ENCODE measurements around the gene CDT1. TPM values are rescaled to one million over a fixed set of nuclear protein-coding genes. Genes with fewer than 3 reads are reported as not detected.

The CDT1 gene
- total RNA-seq, 1 experiment from 2014 or later = 74.1 TPM

DNA sequence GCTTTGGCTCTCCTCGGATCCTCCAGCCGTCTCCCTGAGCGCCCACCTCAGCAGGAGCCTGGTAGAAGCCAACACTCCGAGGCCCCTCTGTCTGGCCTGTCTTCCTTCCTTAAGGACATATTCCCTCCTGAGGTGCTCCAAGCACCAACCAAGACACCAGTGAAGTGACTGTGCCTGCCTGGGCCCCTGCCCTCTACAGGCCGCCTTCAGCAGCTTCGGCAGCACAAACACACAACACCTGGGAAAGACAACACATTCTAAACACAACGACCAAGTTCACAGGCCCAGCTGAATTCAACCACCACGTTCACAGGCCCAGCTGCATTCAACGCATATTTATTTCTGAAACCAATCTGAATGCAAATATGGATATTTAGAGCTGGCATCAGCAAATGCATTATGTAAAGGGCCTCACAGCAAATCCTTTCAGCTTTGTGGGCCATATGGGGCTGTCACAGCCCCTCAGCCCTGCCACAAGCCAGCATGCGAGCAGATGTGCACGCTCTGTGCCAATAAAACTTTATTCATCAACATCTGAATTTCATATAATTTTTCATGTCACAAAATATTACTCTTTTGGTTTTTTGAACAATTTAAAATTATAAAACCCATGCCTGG is 40.9 kb downstream of the CDT1 start:
- Histone ChIP-seq H2BK12ac (ENCODE audit: insufficient read length, low read depth, low read length) (no peak overlapping the region), H3K4ac (ENCODE audit: low read depth, low read length) (no peak overlapping the region), H2AFZ (ENCODE audit: low read length) (no peak overlapping the region), H2BK20ac (ENCODE audit: low read depth, low read length, poor library complexity, severe bottlenecking) (no peak overlapping the region), H3T11ph (ENCODE audit: low read length) (no peak overlapping the region), H3K79me2 (ENCODE audit: insufficient read depth, low read length) (no peaks in the 10 kb centered on the region), H3K27me3 (ENCODE audit: insufficient read depth, low read length) (no peaks in the 10 kb centered on the region), H3K56ac (ENCODE audit: insufficient read length, low read depth, low read length) (no peak overlapping the region), H3K23me2 (ENCODE audit: insufficient read length, low read depth, low read length, poor library complexity, severe bottlenecking) (no peaks in the 10 kb centered on the region), H4K20me1 (ENCODE audit: control insufficient read depth, insufficient read depth, insufficient read length) (no peaks in the 10 kb centered on the region), H3K9me3 (ENCODE audit: control insufficient read depth, low read depth, low read length) (no peaks in the 10 kb centered on the region), H3K18ac (ENCODE audit: insufficient read length, low read depth, low read length) (no peak overlapping the region), H3K14ac (ENCODE audit: insufficient read depth, low read length) (no peak overlapping the region), H2BK120ac (ENCODE audit: low read depth, low read length, poor library complexity, severe bottlenecking) (no peak overlapping the region), H3K79me1 (ENCODE audit: insufficient read depth, low read depth, low read length, poor library complexity, severe bottlenecking) (no peaks in the 10 kb centered on the region), H2AK5ac (ENCODE audit: insufficient read length, low read length) (no peak overlapping the region), H4K8ac (replicated peaks; ENCODE audit: insufficient read length, low read depth, low read length) (no peak overlapping the region), H3K23ac (ENCODE audit: insufficient read length, low read depth, low read length) (no peak overlapping the region), H4K5ac (ENCODE audit: insufficient read length, low read depth, low read length) (no peak overlapping the region), H2BK15ac (ENCODE audit: low read depth, low read length) (no peak overlapping the region), H3K27ac (ENCODE audit: insufficient read length, low read depth, low read length) (no peak overlapping the region), H4K91ac (ENCODE audit: insufficient read length, low read depth, low read length) (no peak overlapping the region), H3K9ac (ENCODE audit: extremely low read depth, insufficient read length, low read length) (no peak overlapping the region), H2BK5ac (ENCODE audit: insufficient read length, low read length) (no peak overlapping the region), H3K4me2 (ENCODE audit: insufficient read depth, insufficient read length, low read length) (no peak overlapping the region), H3K4me1 (ENCODE audit: insufficient read depth, low read length) (no peaks in the 10 kb centered on the region)
- Mint-ChIP-seq H3K27ac (peak overlapping the region in 1 of 3 experiments; percentile 91; a peak in 2 of 7 replicates), H3K36me3 (ENCODE audit: insufficient read depth in 1 of 3, low read depth in 3 of 3) (peaks cover 4 to 6% (median 6%) of the 10 kb centered on the region in 3 experiments; a peak in 6 of 7 replicates), H3K9me3 (no peaks in the 10 kb centered on the region), H3K27me3 (ENCODE audit: low read depth) (no peaks in the 10 kb centered on the region), H3K4me1 (no peaks in the 10 kb centered on the region), H3K4me3 (no peak overlapping the region)
- DNase-seq = peak; percentile 53
- TF ChIP-seq, protein P1, sequence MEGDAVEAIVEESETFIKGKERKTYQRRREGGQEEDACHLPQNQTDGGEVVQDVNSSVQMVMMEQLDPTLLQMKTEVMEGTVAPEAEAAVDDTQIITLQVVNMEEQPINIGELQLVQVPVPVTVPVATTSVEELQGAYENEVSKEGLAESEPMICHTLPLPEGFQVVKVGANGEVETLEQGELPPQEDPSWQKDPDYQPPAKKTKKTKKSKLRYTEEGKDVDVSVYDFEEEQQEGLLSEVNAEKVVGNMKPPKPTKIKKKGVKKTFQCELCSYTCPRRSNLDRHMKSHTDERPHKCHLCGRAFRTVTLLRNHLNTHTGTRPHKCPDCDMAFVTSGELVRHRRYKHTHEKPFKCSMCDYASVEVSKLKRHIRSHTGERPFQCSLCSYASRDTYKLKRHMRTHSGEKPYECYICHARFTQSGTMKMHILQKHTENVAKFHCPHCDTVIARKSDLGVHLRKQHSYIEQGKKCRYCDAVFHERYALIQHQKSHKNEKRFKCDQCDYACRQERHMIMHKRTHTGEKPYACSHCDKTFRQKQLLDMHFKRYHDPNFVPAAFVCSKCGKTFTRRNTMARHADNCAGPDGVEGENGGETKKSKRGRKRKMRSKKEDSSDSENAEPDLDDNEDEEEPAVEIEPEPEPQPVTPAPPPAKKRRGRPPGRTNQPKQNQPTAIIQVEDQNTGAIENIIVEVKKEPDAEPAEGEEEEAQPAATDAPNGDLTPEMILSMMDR (conservative IDR thresholded peaks at IDR 0.05) = peak; percentile 55
- no CpG with 5 or more reads among the region's 11 CpGs for WGBS (ENCODE audit: extremely low coverage, insufficient read length, low lambda C conversion rate)

Measured in H9 (cell line).